ENCODE data around the gene SARM1. TPM values are rescaled to one million over a fixed set of nuclear protein-coding genes. Genes with fewer than 3 reads are reported as not detected.

The SARM1 gene
- total and polyA plus RNA-seq, 2 of the 13 experiments (the other 11 are each of a cell fraction or from before 2014, with no cell fraction given) = 0.73 to 0.86 TPM

DNA sequence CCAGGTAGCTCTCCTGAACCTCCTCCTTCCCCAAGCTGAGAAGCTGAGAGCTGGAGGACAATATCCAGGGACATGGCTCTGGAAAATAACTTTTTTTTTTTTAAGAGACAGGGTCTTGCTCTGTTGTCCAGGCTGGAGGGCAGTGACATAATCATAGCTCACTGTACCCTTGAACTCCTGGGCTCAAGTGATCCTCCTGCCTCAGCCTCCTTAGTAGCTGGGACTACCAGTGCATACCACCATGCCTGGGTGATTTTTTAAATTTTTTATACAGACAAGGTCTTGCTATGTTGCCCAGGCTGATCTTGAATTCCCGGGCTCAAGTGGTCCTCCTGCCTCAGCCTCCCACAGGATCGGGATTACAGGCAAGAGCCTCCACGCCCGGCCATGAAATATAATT is 28.3 kb downstream of the SARM1 start:
- ChIA-PET POLR2A (interaction anchor here (1.2 to 3.1 kb wide), 5 partner anchors 17 to 52 kb away, joined by 3 to 18 read pairs (median 6); partner anchors contain the start of genes POLDIP2 and VTN), CTCF (ENCODE audit: low intra/inter-chr PET ratio, low total read pairs) (no interaction called here)
- Histone ChIP-seq H3K36me3 (replicated peaks in 1 of 2; ENCODE audit: control insufficient read depth in 1 of 2, insufficient read depth in 2 of 2, low read length in 2 of 2) (peaks cover 13 to 33% of the 10 kb centered on the region in 2 experiments), H3K4me3 (replicated peaks in 1 of 3; ENCODE audit: insufficient read depth in 1 of 3, low read depth in 2 of 3, low read length in 3 of 3) (no peak overlapping the region), H3K27ac (ENCODE audit: extremely low read length, insufficient read depth, low read length) (no peak overlapping the region), H3K9me3 (ENCODE audit: low read length) (no peaks in the 10 kb centered on the region), H3K79me2 (ENCODE audit: insufficient read depth, low read length) (peaks cover 8% of the 10 kb centered on the region), H2AFZ (ENCODE audit: low read length) (no peak overlapping the region), H3K4me1 (ENCODE audit: insufficient read depth, low read length) (peaks cover 53% of the 10 kb centered on the region), H3K4me2 (ENCODE audit: low read depth, low read length) (no peak overlapping the region), H3K9ac (ENCODE audit: insufficient read depth, low read depth, low read length) (no peak overlapping the region), H4K20me1 (ENCODE audit: insufficient read depth, low read length) (no peaks in the 10 kb centered on the region), H3K27me3 (ENCODE audit: control insufficient read depth in 1 of 2, insufficient read depth in 2 of 2, low read length in 2 of 2) (no peaks in the 10 kb centered on the region)
- WGBS (ENCODE audit: low lambda C conversion rate) = 98% methylated on average over 4 of the region's 4 CpGs
- FAIRE-seq (no peak), ATAC-seq (no peak), DNase-seq (ENCODE audit: low spot score) (no peak)
- BruUV-seq (replicated peaks) = no TSS peak
- in situ Hi-C loops (cut with HindIII; ENCODE audit: extremely low pct_ligation_motif_present, low pct_unique_long_range_greater_than_20kb) = no loop called here
- intact Hi-C loops (cut with micrococcal nuclease; ENCODE audit: unreplicated experiment) = no loop called here
- TF ChIP-seq ZNF121 (CRISPR knock-in tag; IDR thresholded peaks at IDR 0.05) = peak; percentile 73
- no peak for TF ChIP-seq TBX2 (CRISPR knock-in tag; IDR thresholded peaks at IDR 0.05; ENCODE audit: borderline replicate concordance)

DNA sequence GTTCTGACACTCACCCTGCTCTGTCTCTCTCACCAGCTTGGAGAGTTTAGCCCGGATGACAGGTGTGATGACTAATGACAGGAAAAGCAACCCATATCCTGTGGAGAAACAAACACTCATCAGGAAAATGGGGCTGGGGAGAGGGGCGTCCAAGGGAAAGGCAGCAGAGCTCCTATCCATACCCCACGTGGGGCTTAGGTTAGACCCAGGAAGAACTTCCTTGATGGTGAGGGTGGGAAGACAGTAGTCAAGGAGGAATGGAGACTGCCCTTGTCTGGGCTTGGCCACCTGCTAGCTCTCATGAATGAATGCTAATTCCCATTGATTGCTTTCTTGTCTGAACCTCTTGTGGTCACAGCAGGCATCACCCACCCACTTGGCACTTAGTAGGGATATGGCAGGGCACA is 30.7 kb downstream of the SARM1 start:
- Histone ChIP-seq H3K4me3 (replicated peaks in 1 of 3; ENCODE audit: insufficient read depth in 1 of 3, low read depth in 2 of 3, low read length in 3 of 3) (no peak overlapping the region), H4K20me1 (ENCODE audit: insufficient read depth, low read length) (no peaks in the 10 kb centered on the region), H3K27ac (ENCODE audit: extremely low read length, insufficient read depth, low read length) (no peak overlapping the region), H3K27me3 (ENCODE audit: control insufficient read depth in 1 of 2, insufficient read depth in 2 of 2, low read length in 2 of 2) (no peaks in the 10 kb centered on the region; a peak in 1 of 5 replicates), H2AFZ (ENCODE audit: low read length) (no peak overlapping the region), H3K9ac (ENCODE audit: insufficient read depth, low read depth, low read length) (no peak overlapping the region), H3K9me3 (ENCODE audit: low read length) (no peaks in the 10 kb centered on the region), H3K36me3 (replicated peaks in 1 of 2; ENCODE audit: control insufficient read depth in 1 of 2, insufficient read depth in 2 of 2, low read length in 2 of 2) (peaks cover 13 to 33% of the 10 kb centered on the region in 2 experiments), H3K79me2 (ENCODE audit: insufficient read depth, low read length) (peaks cover 13% of the 10 kb centered on the region), H3K4me1 (ENCODE audit: insufficient read depth, low read length) (peaks cover 53% of the 10 kb centered on the region), H3K4me2 (ENCODE audit: low read depth, low read length) (no peak overlapping the region)
- POLR2A ChIA-PET = interaction anchor here (1.6 kb wide), 1 partner anchor 32 kb away, joined by 6 read pairs; the partner anchor contains the start of gene VTN
- intact Hi-C loops (cut with micrococcal nuclease; ENCODE audit: unreplicated experiment) (no loop called here), in situ Hi-C loops (cut with HindIII; ENCODE audit: extremely low pct_ligation_motif_present, low pct_unique_long_range_greater_than_20kb) (no loop called here)
- WGBS (ENCODE audit: low lambda C conversion rate) = 64% methylated on average over 3 of the region's 3 CpGs
- FAIRE-seq = no peak
- CTCF ChIA-PET (ENCODE audit: low intra/inter-chr PET ratio, low total read pairs) = no interaction called here
- ATAC-seq = no peak
- no peak for DNase-seq (ENCODE audit: low spot score)
- no TSS peak for BruUV-seq (replicated peaks)
- TF ChIP-seq MLXIP (CRISPR knock-in tag; IDR thresholded peaks at IDR 0.05; ENCODE audit: borderline replicate concordance) (no peak), TCF7 (IDR thresholded peaks at IDR 0.05; ENCODE audit: low read depth) (no peak), NCOA1 (CRISPR knock-in tag; IDR thresholded peaks at IDR 0.05) (no peak), ZSCAN9 (CRISPR knock-in tag; IDR thresholded peaks at IDR 0.05; ENCODE audit: borderline replicate concordance) (no peak), NFRKB (IDR thresholded peaks at IDR 0.05) (no peak), FOXC1 (CRISPR knock-in tag; IDR thresholded peaks at IDR 0.05; ENCODE audit: borderline replicate concordance) (no peak)
- TF ChIP-seq, protein P1, sequence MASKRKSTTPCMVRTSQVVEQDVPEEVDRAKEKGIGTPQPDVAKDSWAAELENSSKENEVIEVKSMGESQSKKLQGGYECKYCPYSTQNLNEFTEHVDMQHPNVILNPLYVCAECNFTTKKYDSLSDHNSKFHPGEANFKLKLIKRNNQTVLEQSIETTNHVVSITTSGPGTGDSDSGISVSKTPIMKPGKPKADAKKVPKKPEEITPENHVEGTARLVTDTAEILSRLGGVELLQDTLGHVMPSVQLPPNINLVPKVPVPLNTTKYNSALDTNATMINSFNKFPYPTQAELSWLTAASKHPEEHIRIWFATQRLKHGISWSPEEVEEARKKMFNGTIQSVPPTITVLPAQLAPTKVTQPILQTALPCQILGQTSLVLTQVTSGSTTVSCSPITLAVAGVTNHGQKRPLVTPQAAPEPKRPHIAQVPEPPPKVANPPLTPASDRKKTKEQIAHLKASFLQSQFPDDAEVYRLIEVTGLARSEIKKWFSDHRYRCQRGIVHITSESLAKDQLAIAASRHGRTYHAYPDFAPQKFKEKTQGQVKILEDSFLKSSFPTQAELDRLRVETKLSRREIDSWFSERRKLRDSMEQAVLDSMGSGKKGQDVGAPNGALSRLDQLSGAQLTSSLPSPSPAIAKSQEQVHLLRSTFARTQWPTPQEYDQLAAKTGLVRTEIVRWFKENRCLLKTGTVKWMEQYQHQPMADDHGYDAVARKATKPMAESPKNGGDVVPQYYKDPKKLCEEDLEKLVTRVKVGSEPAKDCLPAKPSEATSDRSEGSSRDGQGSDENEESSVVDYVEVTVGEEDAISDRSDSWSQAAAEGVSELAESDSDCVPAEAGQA (IDR thresholded peaks at IDR 0.05; ENCODE audit: low read depth) = no peak
- TF ChIP-seq, protein P1 (CRISPR knock-in tag; IDR thresholded peaks at IDR 0.05; ENCODE audit: borderline replicate concordance) = no peak
